B cell (primary cell): ENCODE data around the gene ETV3L. TPM values are rescaled to one million over a fixed set of nuclear protein-coding genes. Genes with fewer than 3 reads are reported as not detected.

Source experiments
- ATAC-seq: fragments of 200-7000 bp; cut with Tn5 transposase; one replicate; pipeline ENCODE4 v1.10.0; 2021; ENCODE audit warnings: low read depth, mild to moderate bottlenecking, moderate number of reproducible peaks, moderate library complexity
- CTCF ChIA-PET: fragments of 350-600 bp; sonication (Branson Sonifier 250); formaldehyde crosslinking; loops from one replicate; lab custom pipeline; 2021; ENCODE audit warnings: antibody characterized with exemption, inconsistent platforms; lab: Charles Lee
- POLR2A ChIA-PET: fragments of 350-600 bp; sonication (Branson Sonifier 250); formaldehyde crosslinking; loops from one replicate; lab custom pipeline; 2021; ENCODE audit warnings: antibody characterized with exemption; lab: Charles Lee
- DNase-seq: peaks from one replicate; pipeline ENCODE4 v3.0.0; 2013
- H2AFZ ChIP-seq: 2 replicates; pipeline ENCODE4 v1.6.1; 2012; ENCODE audit warnings: mild to moderate bottlenecking, low read depth, low read length; ENCODE audit not compliant: insufficient read depth, poor library complexity, severe bottlenecking
- H3K27ac ChIP-seq, 2 donors: 1 replicate in 1 of 2; 2 replicates in 1 of 2; pipeline ENCODE4 v1.5.1; 2012 to 2013; ENCODE audit warnings: low read length in 2 of 2, mild to moderate bottlenecking in 2 of 2, moderate library complexity in 1 of 2
- H3K27me3 ChIP-seq, 4 experiments: fragments of 200-600 bp in 1 of 4; sonication (generic) in 1 of 4; replicated peaks in 1 of 4; 1 replicate in 2 of 4; 2 replicates in 2 of 4; pipeline versions ENCODE4 v1.6.1 to v1.7.0; 2013 to 2016; ENCODE audit warnings: low read length in 3 of 4, mild to moderate bottlenecking in 2 of 4, mixed read lengths in 1 of 4, moderate library complexity in 1 of 4; ENCODE audit not compliant: insufficient read depth in 4 of 4, control insufficient read depth in 3 of 4; ENCODE audit errors: control extremely low read depth in 1 of 4
- H3K36me3 ChIP-seq, 2 experiments: replicated peaks in 1 of 2; 1 replicate in 1 of 2; 2 replicates in 1 of 2; pipeline versions ENCODE4 v1.6.1 to v1.7.1; 2013; ENCODE audit warnings: low read length in 1 of 2; ENCODE audit not compliant: insufficient read depth in 2 of 2, control insufficient read depth in 1 of 2; ENCODE audit errors: control extremely low read depth in 1 of 2, extremely low read depth in 1 of 2
- H3K4me1 ChIP-seq, 2 donors: fragments of 200-600 bp in 1 of 2; sonication (generic) in 1 of 2; 1 replicate in 1 of 2; 2 replicates in 1 of 2; pipeline versions ENCODE4 v1.5.1 to v1.6.1; 2013 to 2017; ENCODE audit warnings: low read length in 2 of 2; ENCODE audit not compliant: control insufficient read depth in 2 of 2, insufficient read depth in 2 of 2
- H3K4me2 ChIP-seq: replicated peaks from 2 replicates; pipeline ENCODE3; 2012; ENCODE audit warnings: mild to moderate bottlenecking, low read depth, low read length; ENCODE audit not compliant: poor library complexity, severe bottlenecking
- H3K4me3 ChIP-seq, 5 experiments: fragments of 200-600 bp in 1 of 5; sonication (generic) in 1 of 5; 1 replicate in 3 of 5; 2 replicates in 2 of 5; pipeline versions ENCODE4 v1.5.1 to v1.7.0; 2011 to 2016; ENCODE audit warnings: low read length in 4 of 5, mild to moderate bottlenecking in 4 of 5, low read depth in 2 of 5, control low read depth in 1 of 5, moderate library complexity in 1 of 5; ENCODE audit not compliant: insufficient read depth in 1 of 5; ENCODE audit errors: control extremely low read depth in 1 of 5, extremely low read depth in 1 of 5
- H3K79me2 ChIP-seq: fragments of 200-600 bp; sonication (generic); one replicate; pipeline ENCODE4 v1.6.0; 2016; ENCODE audit warnings: low read length; ENCODE audit not compliant: control insufficient read depth, insufficient read depth
- H3K9ac ChIP-seq: fragments of 200-600 bp; sonication (generic); 2 replicates; pipeline ENCODE4 v1.6.1; 2017; ENCODE audit warnings: mild to moderate bottlenecking, low read length, moderate library complexity
- H3K9me3 ChIP-seq, 3 donors: one replicate each; pipeline versions ENCODE4 v1.6.1 to v1.7.1; 2013; ENCODE audit warnings: low read length in 2 of 3; ENCODE audit not compliant: control insufficient read depth in 2 of 3, insufficient read depth in 1 of 3; ENCODE audit errors: control extremely low read depth in 1 of 3
- H4K20me1 ChIP-seq: 2 replicates; pipeline ENCODE4 v1.6.0; 2012; ENCODE audit warnings: mild to moderate bottlenecking, low read length; ENCODE audit not compliant: insufficient read depth, control insufficient read depth, poor library complexity, severe bottlenecking
- H3K27ac Mint-ChIP-seq: one replicate; pipeline ENCODE4 v1.8.0; 2021; ENCODE audit warnings: mixed read lengths
- H3K27me3 Mint-ChIP-seq: one replicate; pipeline ENCODE4 v1.8.0; 2021; ENCODE audit warnings: mixed read lengths
- H3K4me1 Mint-ChIP-seq: one replicate; pipeline ENCODE4 v1.8.0; 2021; ENCODE audit warnings: mixed read lengths
- H3K4me3 Mint-ChIP-seq: one replicate; pipeline ENCODE4 v1.8.0; 2021; ENCODE audit warnings: mixed read lengths
- H3K9me3 Mint-ChIP-seq: one replicate; pipeline ENCODE4 v1.8.0; 2022; ENCODE audit warnings: mixed read lengths; ENCODE audit not compliant: insufficient read depth
- EZH2 ChIP-seq: IDR thresholded peaks from 2 replicates; pipeline ENCODE4 v1.6.1; 2012; ENCODE audit warnings: borderline replicate concordance, low read depth, mild to moderate bottlenecking, moderate library complexity, low read length; ENCODE audit not compliant: insufficient read depth, poor library complexity, severe bottlenecking
- WGBS: methylation state at CpG from one replicate; pipeline ENCODE4 v1.1.5; 2013; ENCODE audit warnings: missing lambda C conversion rate; ENCODE audit not compliant: insufficient coverage; 5-methylcytosine and 5-hydroxymethylcytosine counted together
- intact Hi-C: fragments of 100-400 bp; cut with micrococcal nuclease; formaldehyde crosslinking; loops from one replicate; pipeline ENCODE4 v1.10.0; 2022
- polyA plus RNA-seq: library from polyadenylated mRNA; depleted of rRNA; stranded (reverse); fragments of >200 nt; gene quantifications from 2 replicates; pipeline ENCODE4 v1.2.3, GENCODE V29; 2012
- total RNA-seq, 2 donors: library from RNA; stranded (reverse); fragments of 120-200 nt in 1 of 2; gene quantifications; 1 replicate in 1 of 2; 2 replicates in 1 of 2; pipeline versions ENCODE4 v1.2.3 to v1.2.4, GENCODE V29; 2013 to 2022
- TF ChIP-seq, protein P1 (sequence below): fragments of 200-600 bp; IDR thresholded peaks from one replicate; pipeline ENCODE4 v1.8.0; 2022; ENCODE audit warnings: antibody characterized with exemption, mild to moderate bottlenecking

Gene ETV3L
- total and polyA plus RNA-seq, 2 donors (not counting 1 experiment from before 2014, with no cell fraction given), result not detected

DNA sequence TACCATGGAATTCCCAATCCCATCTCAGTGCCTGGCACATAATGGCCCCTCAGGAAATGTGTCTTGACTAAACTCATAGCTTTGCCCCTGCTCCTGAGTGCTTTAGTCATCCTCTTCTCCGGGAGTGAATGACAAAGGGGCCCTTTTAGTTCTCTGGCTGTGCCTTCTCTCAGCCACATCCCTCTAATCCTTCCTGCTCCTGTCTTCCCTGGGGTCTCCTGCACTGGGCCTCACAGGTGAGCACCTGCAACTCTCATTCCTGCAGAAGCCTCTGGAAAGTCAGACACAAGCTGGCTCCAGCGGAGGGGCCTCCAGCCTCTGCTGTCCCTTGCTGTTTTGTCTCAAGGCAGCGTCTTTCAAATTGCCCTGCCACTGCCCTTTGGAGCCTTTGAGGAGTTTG is 14.0 kb upstream of the ETV3L start:
- Histone ChIP-seq H3K36me3 (no peaks in the 10 kb centered on the region), H3K27ac (no peak overlapping the region), H3K4me1 (peaks cover 11 to 12% of the 10 kb centered on the region in 2 donors), H3K9me3 (no peaks in the 10 kb centered on the region), H3K27me3 (peaks cover 0 to 8% (median 0%) of the 10 kb centered on the region in 4 experiments), H3K4me3 (no peak overlapping the region), H3K79me2 (no peaks in the 10 kb centered on the region), H2AFZ (no peak overlapping the region), H3K4me2 (no peak overlapping the region), H4K20me1 (no peaks in the 10 kb centered on the region), H3K9ac (no peak overlapping the region)
- no peak for ATAC-seq
- ChIA-PET POLR2A (no interaction called here), CTCF (interaction anchor here (1.0 kb wide), 1 partner anchor 24 kb away, joined by 3 read pairs; no protein-coding TSS in a partner anchor)
- Mint-ChIP-seq H3K4me3 (no peak overlapping the region), H3K27me3 (peaks cover 22% of the 10 kb centered on the region), H3K27ac (no peak overlapping the region), H3K9me3 (no peaks in the 10 kb centered on the region), H3K4me1 (peaks cover 13% of the 10 kb centered on the region)
- intact Hi-C loops, result no loop called here
- TF ChIP-seq EZH2, result no peak
- TF ChIP-seq, protein P1, sequence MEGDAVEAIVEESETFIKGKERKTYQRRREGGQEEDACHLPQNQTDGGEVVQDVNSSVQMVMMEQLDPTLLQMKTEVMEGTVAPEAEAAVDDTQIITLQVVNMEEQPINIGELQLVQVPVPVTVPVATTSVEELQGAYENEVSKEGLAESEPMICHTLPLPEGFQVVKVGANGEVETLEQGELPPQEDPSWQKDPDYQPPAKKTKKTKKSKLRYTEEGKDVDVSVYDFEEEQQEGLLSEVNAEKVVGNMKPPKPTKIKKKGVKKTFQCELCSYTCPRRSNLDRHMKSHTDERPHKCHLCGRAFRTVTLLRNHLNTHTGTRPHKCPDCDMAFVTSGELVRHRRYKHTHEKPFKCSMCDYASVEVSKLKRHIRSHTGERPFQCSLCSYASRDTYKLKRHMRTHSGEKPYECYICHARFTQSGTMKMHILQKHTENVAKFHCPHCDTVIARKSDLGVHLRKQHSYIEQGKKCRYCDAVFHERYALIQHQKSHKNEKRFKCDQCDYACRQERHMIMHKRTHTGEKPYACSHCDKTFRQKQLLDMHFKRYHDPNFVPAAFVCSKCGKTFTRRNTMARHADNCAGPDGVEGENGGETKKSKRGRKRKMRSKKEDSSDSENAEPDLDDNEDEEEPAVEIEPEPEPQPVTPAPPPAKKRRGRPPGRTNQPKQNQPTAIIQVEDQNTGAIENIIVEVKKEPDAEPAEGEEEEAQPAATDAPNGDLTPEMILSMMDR, result no peak
- WGBS, result 93% methylated on average over 3 of the region's 3 CpGs
- DNase-seq, result no peak

DNA sequence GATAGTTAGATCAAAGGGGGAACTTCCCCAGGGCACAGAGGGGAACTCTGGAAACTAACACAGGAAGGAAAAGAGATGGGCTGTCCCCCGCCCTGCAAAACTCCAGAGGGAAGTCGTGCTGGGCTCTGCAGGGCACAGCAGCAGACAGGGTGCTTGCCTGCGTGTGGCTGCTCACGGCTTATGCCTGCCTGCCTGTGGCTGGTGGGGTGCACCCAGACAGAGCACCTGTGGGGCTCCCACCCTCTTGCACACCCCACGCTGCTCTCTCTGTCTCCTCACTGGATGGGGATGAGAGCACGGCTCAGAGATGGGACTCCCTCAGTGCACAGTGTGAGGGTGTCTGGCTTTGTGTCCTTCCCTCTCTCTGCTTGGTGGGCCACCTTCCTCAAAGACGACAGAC is 13.5 kb upstream of the ETV3L start:
- POLR2A ChIA-PET, result no interaction called here
- peaks cover 0 to 9% (median 3%) of the 10 kb centered on the region in 4 experiments for H3K27me3 ChIP-seq
- H3K27me3 Mint-ChIP-seq, result peaks cover 28% of the 10 kb centered on the region
- DNase-seq (no peak), ATAC-seq (no peak)
- no peak overlapping the region for H3K27ac ChIP-seq
- no peak overlapping the region for H3K4me2 ChIP-seq
- H3K9ac ChIP-seq, result no peak overlapping the region
- no peak overlapping the region for H3K4me3 Mint-ChIP-seq
- peaks cover 10 to 11% of the 10 kb centered on the region in 2 donors for H3K4me1 ChIP-seq
- no peak overlapping the region for H2AFZ ChIP-seq
- no peaks in the 10 kb centered on the region for H4K20me1 ChIP-seq
- CTCF ChIA-PET, result no interaction called here
- TF ChIP-seq, protein P1, result no peak
- TF ChIP-seq EZH2, result no peak
- intact Hi-C loops, result no loop called here
- no peak overlapping the region for H3K4me3 ChIP-seq
- H3K36me3 ChIP-seq, result no peaks in the 10 kb centered on the region
- H3K27ac Mint-ChIP-seq, result no peak overlapping the region
- 60% methylated on average over 6 of the region's 7 CpGs for WGBS
- H3K9me3 ChIP-seq, result no peaks in the 10 kb centered on the region
- peaks cover 13% of the 10 kb centered on the region for H3K4me1 Mint-ChIP-seq
- H3K79me2 ChIP-seq, result no peaks in the 10 kb centered on the region
- no peaks in the 10 kb centered on the region for H3K9me3 Mint-ChIP-seq
